CD4-positive, alpha-beta T cell (primary cell): Measurements from ENCODE around the gene ASB10. TPM values are rescaled to one million over a fixed set of nuclear protein-coding genes. Genes with fewer than 3 reads are reported as not detected.

Experiments
- ATAC-seq: fragments of 200-7000 bp; cut with Tn5 transposase; one replicate; pipeline ENCODE4 v1.10.0; 2022; ENCODE audit warnings: mild to moderate bottlenecking; ENCODE audit not compliant: poor library complexity
- CTCF ChIA-PET: fragments of 350-600 bp; sonication (Branson Sonifier 250); formaldehyde crosslinking; loops from one replicate; lab custom pipeline; 2021; ENCODE audit warnings: antibody characterized with exemption, inconsistent platforms; lab: Charles Lee
- POLR2A ChIA-PET: fragments of 350-600 bp; sonication (Branson Sonifier 250); formaldehyde crosslinking; loops from one replicate; lab custom pipeline; 2021; ENCODE audit warnings: antibody characterized with exemption, inconsistent platforms; lab: Charles Lee
- DNase-seq, 14 experiments: peaks; one replicate each; pipeline ENCODE4 v3.0.0-alpha.2; 2013 to 2020; ENCODE audit warnings: mixed read lengths in 2 of 14
- H3K27ac ChIP-seq, 2 donors: one replicate each; pipeline versions ENCODE4 v1.5.1 to v1.7.0; 2013; ENCODE audit warnings: low read length in 2 of 2, low read depth in 1 of 2, mild to moderate bottlenecking in 1 of 2
- H3K27me3 ChIP-seq, 2 experiments: 1 replicate in 1 of 2; 2 replicates in 1 of 2; pipeline versions ENCODE4 v1.6.1 to v1.7.0; 2013; ENCODE audit warnings: low read length in 2 of 2, control low read depth in 1 of 2, mild to moderate bottlenecking in 1 of 2, moderate library complexity in 1 of 2; ENCODE audit not compliant: insufficient read depth in 2 of 2, control insufficient read depth in 1 of 2
- H3K36me3 ChIP-seq: one replicate; pipeline ENCODE4 v1.6.1; 2013; ENCODE audit warnings: low read length, control low read depth; ENCODE audit not compliant: insufficient read depth
- H3K4me1 ChIP-seq: one replicate; pipeline ENCODE4 v1.6.1; 2013; ENCODE audit warnings: low read length, control low read depth; ENCODE audit not compliant: insufficient read depth
- H3K4me3 ChIP-seq: one replicate; pipeline ENCODE4 v1.5.1; 2013; ENCODE audit warnings: mild to moderate bottlenecking, low read length, moderate library complexity
- H3K9me3 ChIP-seq, 2 experiments: 1 replicate in 1 of 2; 2 replicates in 1 of 2; pipeline versions ENCODE4 v1.6.1 to v1.7.0; 2013; ENCODE audit warnings: low read length in 2 of 2, mild to moderate bottlenecking in 2 of 2, control low read depth in 1 of 2, moderate library complexity in 1 of 2; ENCODE audit not compliant: control insufficient read depth in 1 of 2, insufficient read depth in 1 of 2
- H3K27ac Mint-ChIP-seq: one replicate; pipeline ENCODE4 v1.8.0; 2020; ENCODE audit warnings: mixed read lengths
- H3K27me3 Mint-ChIP-seq: one replicate; pipeline ENCODE4 v1.8.0; 2021; ENCODE audit warnings: mixed read lengths
- H3K36me3 Mint-ChIP-seq: one replicate; pipeline ENCODE4 v1.8.0; 2021; ENCODE audit warnings: low read depth, mixed read lengths
- H3K4me1 Mint-ChIP-seq: one replicate; pipeline ENCODE4 v1.8.0; 2021; ENCODE audit warnings: low read depth, mixed read lengths
- H3K4me3 Mint-ChIP-seq: one replicate; pipeline ENCODE4 v1.8.0; 2020; ENCODE audit warnings: mild to moderate bottlenecking, mixed read lengths
- H3K9me3 Mint-ChIP-seq: one replicate; pipeline ENCODE4 v1.8.0; 2020; ENCODE audit warnings: mixed read lengths
- intact Hi-C, 2 experiments: fragments of 100-400 bp; cut with DNase I in 1 of 2; cut with micrococcal nuclease in 1 of 2; formaldehyde crosslinking; loops; one replicate each; pipeline versions ENCODE4 v1.15.1 to v1.9.0; 2023 to 2025; cut with DNase I, micrococcal nuclease
- polyA plus RNA-seq, 2 donors: library from polyadenylated mRNA; unstranded; fragments of 120-200 nt; gene quantifications; one replicate each; pipeline ENCODE4 v1.2.1, GENCODE V29; 2013
- total RNA-seq, 174 experiments: library from RNA in 2 of 174; stranded (reverse) in 2 of 174; gene quantifications; one replicate each; pipeline ENCODE4 v1.2.3 and lab custom pipeline; 2021 to 2026
- TF ChIP-seq, protein P1 (sequence below): fragments of 200-600 bp; IDR thresholded peaks from one replicate; pipeline ENCODE4 v1.8.0; 2022; ENCODE audit warnings: antibody characterized with exemption, mild to moderate bottlenecking

ASB10 gene, protein sequence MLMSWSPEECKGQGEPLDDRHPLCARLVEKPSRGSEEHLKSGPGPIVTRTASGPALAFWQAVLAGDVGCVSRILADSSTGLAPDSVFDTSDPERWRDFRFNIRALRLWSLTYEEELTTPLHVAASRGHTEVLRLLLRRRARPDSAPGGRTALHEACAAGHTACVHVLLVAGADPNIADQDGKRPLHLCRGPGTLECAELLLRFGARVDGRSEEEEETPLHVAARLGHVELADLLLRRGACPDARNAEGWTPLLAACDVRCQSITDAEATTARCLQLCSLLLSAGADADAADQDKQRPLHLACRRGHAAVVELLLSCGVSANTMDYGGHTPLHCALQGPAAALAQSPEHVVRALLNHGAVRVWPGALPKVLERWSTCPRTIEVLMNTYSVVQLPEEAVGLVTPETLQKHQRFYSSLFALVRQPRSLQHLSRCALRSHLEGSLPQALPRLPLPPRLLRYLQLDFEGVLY
- total RNA-seq, result not detected
- not detected for polyA plus RNA-seq (2013, experiment 1 of 2)
- 0.04 TPM for polyA plus RNA-seq (2013, experiment 2 of 2)
- total RNA-seq (lab: John Stamatoyannopoulos, UW), result 0 to 0.13 (median 0) reads per million in 172 experiments

DNA sequence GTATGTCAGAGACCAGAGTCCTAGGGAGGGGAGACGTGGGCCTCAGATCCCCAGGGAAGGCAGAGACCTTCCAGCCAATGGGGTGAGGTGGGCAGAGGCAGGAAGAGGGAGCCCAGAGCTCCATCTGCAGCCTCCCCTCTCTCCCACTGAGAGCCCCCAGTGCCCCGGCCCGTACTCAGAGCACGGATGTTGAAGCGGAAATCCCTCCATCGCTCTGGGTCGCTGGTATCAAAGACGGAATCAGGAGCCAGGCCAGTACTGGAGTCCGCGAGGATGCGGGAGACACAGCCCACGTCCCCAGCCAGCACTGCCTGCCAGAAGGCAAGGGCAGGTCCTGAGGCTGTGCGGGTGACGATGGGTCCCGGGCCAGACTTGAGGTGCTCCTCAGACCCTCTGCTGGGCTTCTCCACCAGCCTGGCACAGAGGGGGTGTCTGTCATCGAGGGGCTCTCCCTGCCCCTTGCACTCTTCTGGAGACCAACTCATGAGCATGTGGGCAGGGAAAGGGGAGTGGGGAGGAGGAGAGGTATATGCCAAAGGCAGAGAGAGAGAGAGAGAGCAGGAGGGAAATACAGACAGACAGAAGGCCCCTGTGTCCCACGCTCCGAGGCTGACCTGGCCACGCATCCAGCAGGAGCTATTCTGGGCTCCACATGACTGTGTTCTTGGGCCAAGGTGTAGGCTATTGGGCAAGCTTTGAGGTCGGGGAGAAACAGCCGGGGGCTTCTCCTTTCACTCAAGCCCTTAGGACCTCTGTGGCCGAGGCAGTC, at the start of gene ASB10:
TSS of gene ASB10 (minus strand) at position 611 of the 769 bp plus-strand sequence. CDS start at position 491, 120 bp downstream.
- Histone ChIP-seq H3K9me3 (no peaks in the 10 kb centered on the region), H3K27me3 (no peaks in the 10 kb centered on the region), H3K4me3 (no peak within 1 kb of the TSS), H3K27ac (no peak within 1 kb of the TSS), H3K4me1 (no peaks in the 10 kb centered on the region), H3K36me3 (no peaks in the 10 kb centered on the region)
- no peaks in the 10 kb centered on the region for H3K4me1 Mint-ChIP-seq
- H3K36me3 Mint-ChIP-seq, result no peaks in the 10 kb centered on the region
- no peak within 1 kb of the TSS for H3K4me3 Mint-ChIP-seq
- ATAC-seq (no peak), DNase-seq (no peak)
- no peaks in the 10 kb centered on the region for H3K27me3 Mint-ChIP-seq
- no peaks in the 10 kb centered on the region for H3K9me3 Mint-ChIP-seq
- ChIA-PET POLR2A (no interaction called here), CTCF (no interaction called here)
- no peak within 1 kb of the TSS for H3K27ac Mint-ChIP-seq
- TF ChIP-seq, protein P1, sequence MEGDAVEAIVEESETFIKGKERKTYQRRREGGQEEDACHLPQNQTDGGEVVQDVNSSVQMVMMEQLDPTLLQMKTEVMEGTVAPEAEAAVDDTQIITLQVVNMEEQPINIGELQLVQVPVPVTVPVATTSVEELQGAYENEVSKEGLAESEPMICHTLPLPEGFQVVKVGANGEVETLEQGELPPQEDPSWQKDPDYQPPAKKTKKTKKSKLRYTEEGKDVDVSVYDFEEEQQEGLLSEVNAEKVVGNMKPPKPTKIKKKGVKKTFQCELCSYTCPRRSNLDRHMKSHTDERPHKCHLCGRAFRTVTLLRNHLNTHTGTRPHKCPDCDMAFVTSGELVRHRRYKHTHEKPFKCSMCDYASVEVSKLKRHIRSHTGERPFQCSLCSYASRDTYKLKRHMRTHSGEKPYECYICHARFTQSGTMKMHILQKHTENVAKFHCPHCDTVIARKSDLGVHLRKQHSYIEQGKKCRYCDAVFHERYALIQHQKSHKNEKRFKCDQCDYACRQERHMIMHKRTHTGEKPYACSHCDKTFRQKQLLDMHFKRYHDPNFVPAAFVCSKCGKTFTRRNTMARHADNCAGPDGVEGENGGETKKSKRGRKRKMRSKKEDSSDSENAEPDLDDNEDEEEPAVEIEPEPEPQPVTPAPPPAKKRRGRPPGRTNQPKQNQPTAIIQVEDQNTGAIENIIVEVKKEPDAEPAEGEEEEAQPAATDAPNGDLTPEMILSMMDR, result no peak
- intact Hi-C loops, result no loop called here

DNA sequence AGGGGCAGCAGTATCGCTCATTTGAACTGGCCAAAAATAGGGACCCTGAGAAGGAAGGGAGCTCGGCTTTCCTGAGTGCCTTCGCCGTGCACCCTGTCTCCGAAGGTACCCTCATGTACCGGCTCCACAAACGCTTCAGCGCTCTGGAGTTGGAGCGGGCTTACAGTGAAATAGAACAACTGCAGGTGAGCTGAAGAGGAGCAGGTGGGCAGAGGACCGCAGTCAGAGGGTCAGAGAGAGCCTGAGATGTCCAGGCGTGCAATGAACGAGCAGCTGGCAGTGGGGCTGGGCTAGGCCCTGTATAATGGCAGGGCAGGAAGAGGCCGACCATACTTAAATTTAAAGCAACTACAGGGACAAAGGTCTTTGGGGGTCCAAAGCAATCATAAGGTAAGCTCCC, 49.4 kb upstream of the ASB10 start:
- Mint-ChIP-seq H3K4me1 (peaks cover 39% of the 10 kb centered on the region), H3K36me3 (peaks cover 47% of the 10 kb centered on the region), H3K27me3 (no peaks in the 10 kb centered on the region), H3K9me3 (no peaks in the 10 kb centered on the region), H3K4me3 (peak overlapping the region; percentile 34), H3K27ac (no peak overlapping the region)
- intact Hi-C loops, result no loop called here
- Histone ChIP-seq H3K27ac (no peak overlapping the region), H3K4me3 (no peak overlapping the region), H3K36me3 (peaks cover 44% of the 10 kb centered on the region), H3K4me1 (peaks cover 39% of the 10 kb centered on the region), H3K27me3 (no peaks in the 10 kb centered on the region), H3K9me3 (no peaks in the 10 kb centered on the region)
- ChIA-PET POLR2A (no interaction called here), CTCF (interaction anchor here (2.3 kb wide), 1 partner anchor 8 kb away, joined by 9 read pairs; no protein-coding TSS in a partner anchor)
- TF ChIP-seq, protein P1, result no peak
- ATAC-seq, result no peak
- DNase-seq, result no peak

DNA sequence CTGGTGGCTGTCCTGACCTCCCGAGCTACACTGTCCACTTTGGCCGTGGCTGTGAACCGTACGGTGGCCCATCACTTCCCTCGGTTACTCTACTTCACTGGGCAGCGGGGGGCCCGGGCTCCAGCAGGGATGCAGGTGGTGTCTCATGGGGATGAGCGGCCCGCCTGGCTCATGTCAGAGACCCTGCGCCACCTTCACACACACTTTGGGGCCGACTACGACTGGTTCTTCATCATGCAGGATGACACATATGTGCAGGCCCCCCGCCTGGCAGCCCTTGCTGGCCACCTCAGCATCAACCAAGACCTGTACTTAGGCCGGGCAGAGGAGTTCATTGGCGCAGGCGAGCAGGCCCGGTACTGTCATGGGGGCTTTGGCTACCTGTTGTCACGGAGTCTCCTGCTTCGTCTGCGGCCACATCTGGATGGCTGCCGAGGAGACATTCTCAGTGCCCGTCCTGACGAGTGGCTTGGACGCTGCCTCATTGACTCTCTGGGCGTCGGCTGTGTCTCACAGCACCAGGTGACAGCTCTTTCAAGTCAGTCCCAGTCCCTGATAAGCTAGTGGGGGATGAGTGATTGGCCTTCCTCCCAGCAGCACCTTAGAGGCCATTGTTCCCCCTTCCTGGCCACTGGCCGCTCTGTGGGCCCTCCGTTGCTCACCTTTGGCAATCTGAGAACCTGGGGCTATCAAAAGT, 48.2 kb upstream of the ASB10 start:
- ATAC-seq, result no peak
- peaks cover 47% of the 10 kb centered on the region for H3K36me3 Mint-ChIP-seq
- Histone ChIP-seq H3K27ac (no peak overlapping the region), H3K4me3 (no peak overlapping the region), H3K36me3 (peaks cover 44% of the 10 kb centered on the region), H3K27me3 (no peaks in the 10 kb centered on the region), H3K4me1 (peaks cover 39% of the 10 kb centered on the region), H3K9me3 (no peaks in the 10 kb centered on the region)
- no peaks in the 10 kb centered on the region for H3K9me3 Mint-ChIP-seq
- DNase-seq, result no peak
- intact Hi-C loops, result no loop called here
- peaks cover 44% of the 10 kb centered on the region for H3K4me1 Mint-ChIP-seq
- POLR2A ChIA-PET, result interaction anchor here (3.6 kb wide), 1 partner anchor 8 kb away, joined by 18 read pairs; no protein-coding TSS in a partner anchor
- no peak overlapping the region for H3K27ac Mint-ChIP-seq
- TF ChIP-seq, protein P1, result no peak
- no peaks in the 10 kb centered on the region for H3K27me3 Mint-ChIP-seq
- H3K4me3 Mint-ChIP-seq, result peak overlapping the region; percentile 99
- CTCF ChIA-PET, result interaction anchor here (2.3 kb wide), 1 partner anchor 9 kb away, joined by 9 read pairs; no protein-coding TSS in a partner anchor
